GM18867 (cell line): Measurements from ENCODE around the gene SLC22A12.

ENCODE experiments used
- ATAC-seq: cut with Tn5 transposase; IDR thresholded peaks from one replicate; pipeline ENCODE4 v1.9.1; 2021; ENCODE audit warnings: mild to moderate bottlenecking, moderate library complexity; ENCODE audit not compliant: unreplicated experiment

SLC22A12 gene

DNA sequence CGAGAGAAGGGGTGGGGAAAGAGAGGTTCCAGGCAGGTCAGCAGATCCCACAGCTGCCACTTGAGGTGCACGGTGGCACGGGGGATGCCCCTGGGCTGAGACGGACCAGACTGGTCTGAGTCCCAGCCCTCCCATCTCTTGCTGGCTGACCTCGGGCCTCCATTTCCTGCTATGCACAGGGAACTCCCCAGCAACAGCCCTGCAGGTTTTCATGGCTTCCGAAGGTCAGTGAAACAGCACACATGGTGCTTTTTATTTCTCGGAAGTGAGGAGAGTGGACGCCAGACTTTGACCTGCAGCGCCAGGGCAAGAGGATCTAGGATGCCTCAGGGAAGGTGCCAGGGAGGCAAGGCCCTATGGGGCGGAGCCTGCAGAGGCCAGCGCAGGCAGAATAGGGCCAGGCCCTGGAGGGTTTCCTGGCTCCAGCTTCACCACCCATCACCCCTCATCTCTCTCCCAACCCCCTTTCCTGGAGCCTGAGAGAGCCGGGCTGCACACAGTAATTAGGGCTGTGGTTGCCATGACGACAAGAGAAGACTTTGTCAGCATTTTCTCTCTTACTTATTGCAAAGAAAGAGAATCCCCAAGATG lies 29.5 kb downstream of the SLC22A12 start:
- no peak for ATAC-seq

DNA sequence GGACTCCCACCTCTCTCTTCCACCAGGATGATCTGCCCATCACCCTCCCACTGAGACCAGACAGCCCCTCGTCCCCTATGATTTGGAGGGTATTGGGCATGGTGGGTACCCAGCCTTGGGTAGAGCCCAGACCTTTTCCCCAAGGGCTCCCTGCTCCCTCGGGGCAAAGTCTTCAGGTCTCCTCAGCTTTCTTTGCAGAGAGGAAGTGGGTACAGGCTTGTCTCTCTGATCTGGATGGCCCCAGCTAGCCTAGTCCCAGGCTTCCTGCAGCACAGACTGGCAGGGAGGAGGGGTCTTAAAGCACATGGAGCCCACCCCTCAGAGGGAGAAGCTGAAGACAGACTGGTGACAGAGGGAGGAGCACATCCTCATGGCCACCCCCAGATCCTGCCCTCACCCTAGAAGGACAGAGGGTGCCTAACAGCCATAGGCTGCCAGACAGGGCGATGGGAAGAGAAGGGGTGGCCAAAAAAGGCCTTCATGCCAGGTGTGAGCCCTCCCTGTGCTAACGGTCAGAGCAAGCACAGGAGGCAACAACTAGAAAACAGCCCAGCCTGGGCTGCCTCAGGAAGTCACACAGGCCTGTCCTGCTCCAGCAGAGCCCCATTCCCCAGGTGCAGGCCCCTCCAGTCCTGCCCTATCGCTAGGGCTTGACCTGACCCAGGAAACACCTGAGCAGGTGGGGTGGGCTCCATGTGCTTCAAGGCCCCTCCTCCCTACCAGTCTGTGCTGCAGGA lies 30.4 kb downstream of the SLC22A12 start:
- ATAC-seq = no peak

DNA sequence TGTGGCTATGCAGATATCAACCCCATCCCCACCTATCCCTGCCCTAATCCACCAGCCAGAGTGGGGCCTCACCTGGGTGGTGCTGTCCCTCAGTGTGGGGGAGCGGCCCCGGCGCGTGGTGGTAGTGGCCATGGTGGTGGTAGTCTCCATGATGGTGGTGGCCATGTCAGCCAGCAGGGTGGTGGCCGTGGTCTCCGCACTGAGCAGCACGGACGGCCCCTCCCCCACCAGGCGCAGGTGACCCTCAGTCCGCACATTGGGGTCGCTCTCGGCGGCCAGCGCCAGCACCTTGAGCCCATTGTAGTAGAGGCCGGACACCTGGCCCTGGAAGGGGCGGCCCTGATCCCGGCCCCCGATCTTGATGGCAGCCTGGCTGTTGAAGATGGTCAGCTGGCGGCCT lies 31.7 kb downstream of the SLC22A12 start:
- no peak for ATAC-seq

DNA sequence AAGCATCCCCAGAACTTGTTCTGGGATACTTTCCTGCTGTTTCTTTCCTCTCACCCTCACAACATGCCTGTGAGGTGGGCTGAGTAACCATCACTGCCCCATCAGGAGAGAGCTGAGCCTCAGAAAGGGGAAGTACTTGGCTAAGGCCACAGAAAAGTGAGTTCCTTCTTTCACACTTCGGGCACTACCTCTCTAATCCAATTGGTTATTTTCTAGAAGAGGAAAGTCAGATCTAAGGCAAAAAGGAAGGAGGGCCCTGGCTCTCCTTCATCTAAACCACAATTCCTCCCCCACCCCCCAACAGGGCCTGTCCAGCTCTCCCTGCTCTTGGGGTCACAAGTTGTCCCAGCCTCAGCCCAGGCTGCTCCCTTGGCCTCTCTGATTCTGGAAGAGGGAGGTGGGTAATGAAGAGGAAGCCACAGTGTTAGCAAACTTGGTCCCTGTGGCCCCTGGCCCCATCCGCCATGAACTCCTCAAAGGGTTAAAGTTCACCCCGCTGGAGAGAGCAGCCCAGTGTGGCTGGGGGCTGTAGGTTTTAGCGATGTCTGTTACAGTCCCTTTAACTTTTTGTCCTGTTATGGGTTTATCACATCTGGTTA lies 34.0 kb downstream of the SLC22A12 start:
- no peak for ATAC-seq

DNA sequence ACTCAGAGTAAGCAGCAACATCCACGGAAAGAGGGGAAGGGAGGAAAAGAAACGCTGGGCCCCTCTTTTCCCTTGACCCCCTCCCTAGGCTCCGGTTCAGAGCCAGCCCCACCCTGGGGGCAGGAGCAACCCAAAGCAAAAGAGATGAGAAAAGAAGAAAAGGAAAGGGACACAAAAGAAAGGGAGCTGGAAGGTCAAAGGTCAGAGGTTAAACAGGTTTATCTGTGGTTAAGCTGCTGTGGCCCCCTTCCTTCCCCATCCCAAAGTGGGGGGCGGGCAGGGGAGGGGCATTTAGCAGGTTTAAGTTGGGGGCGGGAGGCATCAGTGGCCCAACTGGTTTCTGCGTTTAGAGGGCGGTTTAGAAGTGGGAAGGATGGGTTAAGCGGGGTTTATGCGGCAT lies 35.6 kb downstream of the SLC22A12 start:
- no peak for ATAC-seq

DNA sequence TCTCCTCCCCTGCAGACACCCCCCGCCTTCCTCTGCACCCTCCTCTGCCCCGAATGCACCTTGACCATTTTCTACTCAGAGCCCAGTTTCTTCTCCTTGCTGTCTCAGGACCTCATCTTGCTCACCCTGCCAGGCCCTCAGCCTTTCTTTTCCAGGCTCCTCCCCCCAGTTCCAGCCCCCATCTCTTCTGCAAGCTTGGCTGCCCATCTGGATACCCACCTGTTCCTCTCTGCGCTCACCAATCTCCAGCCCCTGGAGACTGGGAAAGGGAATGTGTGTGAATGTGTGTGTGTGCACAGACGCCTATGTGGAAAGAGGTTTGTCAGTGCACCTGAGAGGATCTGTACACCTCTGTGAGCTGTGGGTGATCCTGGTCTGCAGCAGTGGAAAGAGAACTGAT lies 36.4 kb downstream of the SLC22A12 start:
- ATAC-seq = no peak

DNA sequence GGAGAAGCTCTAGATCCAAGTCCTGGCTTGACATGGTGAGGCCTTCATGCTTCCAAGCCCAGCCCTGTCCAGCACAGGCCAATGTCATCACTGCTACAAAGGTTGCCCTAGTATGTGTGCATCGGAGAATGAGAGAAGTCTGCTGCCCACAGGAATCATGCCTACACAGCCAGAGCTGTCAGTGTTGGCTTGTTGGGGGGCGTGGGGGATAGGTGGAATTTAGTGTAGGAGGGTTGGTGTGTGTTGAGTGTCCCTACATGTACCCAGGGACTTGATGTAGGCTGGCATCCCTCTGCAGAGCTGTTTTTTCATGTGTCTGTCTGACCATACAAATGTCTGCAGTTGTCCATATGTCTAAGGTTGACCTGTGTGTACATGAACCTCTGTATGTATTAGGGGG lies 37.6 kb downstream of the SLC22A12 start:
- no peak for ATAC-seq

DNA sequence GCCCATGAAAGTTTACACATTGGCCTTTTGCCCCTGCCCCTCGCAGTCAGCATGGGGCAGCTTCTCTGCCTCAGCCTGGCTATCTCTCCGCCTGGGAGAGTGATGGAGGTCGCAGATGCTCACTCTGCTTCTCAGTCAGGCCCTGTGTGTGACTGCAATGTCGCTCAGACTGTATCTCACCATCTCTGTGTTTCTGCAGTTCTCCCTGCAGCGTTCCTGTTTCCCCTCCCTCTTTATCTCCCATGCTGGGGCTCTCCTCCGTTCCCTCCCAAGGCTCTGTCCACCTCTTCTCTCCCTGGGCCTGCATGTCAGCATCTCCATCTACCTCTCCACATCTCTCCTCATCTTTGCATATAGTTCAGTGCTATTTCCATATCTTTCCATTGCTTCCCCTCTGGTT lies 38.1 kb downstream of the SLC22A12 start:
- ATAC-seq = no peak

DNA sequence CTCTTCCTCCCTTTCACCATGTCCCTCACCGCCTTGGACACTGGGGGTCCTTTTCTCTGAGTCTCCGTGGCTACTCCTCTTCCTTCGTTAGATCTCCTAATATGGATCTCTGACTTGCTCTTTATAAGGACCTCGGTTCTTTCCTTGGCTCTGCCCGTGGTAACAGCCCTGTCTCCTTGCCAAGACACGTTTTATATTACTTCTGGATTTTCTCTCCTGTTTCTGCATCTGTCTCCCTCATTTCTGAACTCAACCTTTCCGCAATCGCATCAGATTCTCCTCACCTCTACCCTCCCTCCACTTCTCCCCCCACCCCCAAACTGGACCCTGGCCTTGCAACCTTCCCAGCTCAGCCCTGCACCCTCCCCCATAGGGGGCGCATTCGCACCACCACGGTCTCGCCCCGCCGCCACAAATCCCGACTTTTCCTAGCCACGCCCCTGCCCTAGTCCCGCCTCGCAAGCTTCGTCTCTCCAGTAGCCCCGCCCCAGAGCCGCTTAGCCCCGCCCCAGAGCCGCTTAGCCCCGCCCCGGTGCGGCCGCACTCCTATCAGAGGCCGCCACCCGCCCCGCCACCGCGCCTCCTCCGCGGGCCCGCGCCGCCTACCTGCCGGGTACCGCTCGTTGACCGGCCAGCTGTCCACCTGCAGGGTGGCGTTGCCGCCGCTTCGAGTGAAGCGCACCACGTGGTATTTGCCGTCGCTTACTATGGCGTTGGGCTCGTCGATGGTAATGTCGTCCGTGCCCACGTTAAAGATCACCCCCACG lies 39.0 kb downstream of the SLC22A12 start:
- no peak for ATAC-seq

DNA sequence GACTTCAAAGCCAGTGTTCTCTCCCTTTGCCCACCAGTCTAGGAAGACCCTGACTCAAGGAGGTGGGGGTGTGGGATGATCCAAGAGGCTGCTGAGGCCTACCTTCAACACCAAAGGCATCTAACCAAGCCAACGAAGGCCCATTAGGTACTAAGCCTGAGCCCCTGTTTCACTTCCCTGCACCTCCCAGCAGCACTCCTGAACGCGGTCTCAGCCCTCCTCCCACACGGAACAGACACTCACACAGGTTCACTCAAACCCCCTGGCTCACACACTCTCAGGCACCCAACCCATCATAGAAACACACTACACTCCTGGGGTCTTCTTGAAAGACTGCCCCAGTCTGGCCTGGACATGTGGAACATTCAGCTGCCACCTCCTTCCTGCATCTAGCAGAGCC lies 40.7 kb downstream of the SLC22A12 start:
- no peak for ATAC-seq

DNA sequence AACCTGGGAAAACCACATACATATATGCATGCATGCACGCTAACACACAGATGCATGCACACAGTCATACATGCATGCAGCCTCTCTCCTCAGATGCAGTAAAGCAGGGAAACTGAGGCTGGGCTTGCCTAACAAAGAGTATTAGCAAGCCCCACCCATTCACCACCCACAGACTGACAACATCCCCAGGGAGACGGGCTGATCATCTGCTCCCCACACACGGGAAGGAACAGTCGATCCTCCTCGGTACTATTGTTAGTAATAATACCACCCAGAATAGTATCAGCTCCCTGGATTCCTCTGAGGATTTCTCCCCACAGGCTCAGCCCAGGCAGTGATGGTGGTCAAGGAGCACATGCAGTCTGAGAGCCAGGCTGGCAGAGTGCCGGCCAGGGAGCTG lies 41.2 kb downstream of the SLC22A12 start:
- no peak for ATAC-seq

DNA sequence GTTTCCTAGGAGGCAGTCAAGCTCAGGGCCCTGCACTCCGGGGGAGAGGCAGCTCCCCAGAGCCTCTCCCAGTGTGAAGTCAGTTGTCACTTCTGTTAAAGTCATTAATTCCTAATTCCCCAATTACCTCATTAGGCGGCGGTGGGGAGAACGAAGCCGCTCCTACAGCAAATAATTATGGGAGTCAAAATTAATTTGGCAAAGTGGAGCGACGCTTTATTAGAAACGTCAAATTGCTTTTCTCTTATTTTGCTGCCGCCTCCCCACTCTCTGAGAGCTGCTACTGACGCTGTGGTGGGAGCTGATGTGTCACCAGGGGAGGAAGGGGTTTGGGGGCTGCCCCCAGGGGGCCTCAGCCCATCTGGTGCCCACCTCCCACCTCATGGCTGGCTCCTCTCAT lies 41.6 kb downstream of the SLC22A12 start:
- ATAC-seq = no peak

DNA sequence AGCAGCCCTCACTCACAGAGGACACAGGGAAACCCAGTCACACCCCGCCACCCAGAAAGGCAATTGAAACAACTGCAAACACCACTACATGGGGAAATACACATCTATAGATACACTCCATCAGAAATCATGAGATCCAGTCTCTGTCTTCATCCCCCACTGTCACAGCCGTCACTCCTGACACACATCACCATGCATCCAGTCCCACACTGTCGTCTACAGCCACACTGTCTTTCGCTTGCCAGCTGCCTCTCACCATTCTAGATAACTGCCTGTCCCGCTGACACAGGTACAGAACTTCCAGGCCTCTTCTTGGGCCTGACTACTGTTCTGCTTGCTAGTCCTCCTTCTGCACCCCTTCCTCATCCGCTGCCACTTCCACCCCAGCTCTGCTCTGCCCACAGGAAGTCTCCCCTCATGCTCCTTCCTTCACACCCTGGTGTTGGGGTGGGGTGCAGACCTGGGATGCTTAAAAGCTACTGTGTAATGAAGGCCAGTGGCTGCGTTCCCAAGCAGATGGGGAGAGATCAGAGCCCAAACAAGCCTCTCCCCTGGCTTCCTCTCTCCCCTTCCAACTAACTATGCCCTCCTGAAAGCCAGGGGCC lies 42.6 kb downstream of the SLC22A12 start:
- no peak for ATAC-seq

DNA sequence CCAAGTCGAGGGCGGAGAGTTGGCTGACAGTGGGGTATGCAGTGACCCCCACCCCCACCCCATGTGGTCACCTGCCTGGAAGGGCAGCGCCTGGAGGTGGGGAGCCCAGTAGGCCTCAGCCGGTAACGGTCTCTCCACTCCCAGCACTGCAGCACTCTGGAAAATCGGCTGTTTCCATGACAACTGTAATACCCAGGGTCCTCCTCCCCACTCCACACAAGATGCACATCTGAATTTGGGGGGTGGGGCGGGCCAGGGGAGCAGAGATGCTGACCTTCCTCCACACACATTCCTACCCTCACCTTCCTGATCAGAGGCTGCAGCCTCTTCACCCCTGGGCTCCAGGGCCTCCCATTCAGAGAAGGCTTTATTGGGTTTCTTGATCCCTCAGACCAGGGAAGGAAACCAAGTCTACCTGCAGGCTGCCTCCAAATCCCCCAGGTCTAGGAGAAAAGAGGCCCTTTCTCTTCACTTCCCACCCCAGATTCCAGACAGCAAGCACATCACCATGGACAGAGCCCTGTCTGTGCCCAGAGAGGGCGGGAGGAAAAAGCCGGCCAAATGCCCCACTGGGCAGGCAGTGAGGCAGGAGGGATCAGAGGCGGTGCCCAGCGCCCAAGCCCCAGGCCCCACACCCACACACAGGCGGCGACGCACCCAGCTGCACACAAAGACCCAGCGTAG lies 46.5 kb downstream of the SLC22A12 start:
- ATAC-seq = no peak

DNA sequence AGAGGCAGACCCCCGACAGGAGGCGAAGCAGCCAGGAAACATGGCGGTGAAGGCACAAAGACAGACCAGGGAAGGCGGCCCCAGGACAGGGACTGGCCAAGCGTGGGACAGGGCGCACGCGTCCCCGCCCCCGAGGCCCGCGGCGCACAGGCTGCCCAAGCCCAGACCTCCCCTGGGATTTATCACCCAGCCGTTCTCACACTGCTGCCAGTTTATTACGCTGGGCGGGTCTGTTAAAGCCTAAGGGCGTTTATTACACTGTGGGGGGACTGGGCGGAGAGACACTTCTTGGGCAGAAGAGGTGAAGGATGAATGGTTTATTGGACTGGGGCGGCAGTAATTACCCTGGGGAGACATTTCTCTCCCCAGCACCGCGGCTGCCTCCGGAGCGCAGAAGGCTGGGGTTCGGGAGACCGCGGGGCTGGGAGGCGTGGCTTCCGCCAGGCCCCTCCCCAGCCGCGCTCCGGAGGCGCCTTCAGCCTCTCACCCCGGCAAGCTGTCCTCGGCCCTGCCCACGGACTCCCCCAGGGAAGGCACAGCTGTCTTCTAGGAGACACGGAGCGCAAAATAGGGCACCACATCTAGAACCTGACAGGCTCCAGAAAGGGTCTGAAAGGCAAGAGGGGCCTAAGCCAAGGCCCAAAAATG lies 47.1 kb downstream of the SLC22A12 start:
- ATAC-seq = no peak

DNA sequence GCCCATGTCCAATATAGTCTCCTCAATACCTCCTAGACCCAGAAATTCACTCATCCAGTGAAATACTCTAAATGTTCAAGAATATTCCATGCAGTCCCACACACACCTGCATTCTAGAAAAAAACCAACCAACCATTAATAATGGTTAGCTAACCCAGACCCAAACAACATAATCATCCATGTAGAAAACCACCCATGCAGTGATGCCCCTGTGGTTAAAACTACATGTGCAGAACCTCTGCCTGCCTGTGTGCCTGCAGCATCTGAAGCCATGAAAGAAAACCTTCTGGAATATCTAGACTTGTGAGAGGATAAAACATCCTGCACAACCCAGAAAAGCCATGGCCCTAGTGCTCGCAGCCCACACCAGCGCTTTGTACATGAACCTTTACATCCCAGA lies 47.8 kb downstream of the SLC22A12 start:
- no peak for ATAC-seq

DNA sequence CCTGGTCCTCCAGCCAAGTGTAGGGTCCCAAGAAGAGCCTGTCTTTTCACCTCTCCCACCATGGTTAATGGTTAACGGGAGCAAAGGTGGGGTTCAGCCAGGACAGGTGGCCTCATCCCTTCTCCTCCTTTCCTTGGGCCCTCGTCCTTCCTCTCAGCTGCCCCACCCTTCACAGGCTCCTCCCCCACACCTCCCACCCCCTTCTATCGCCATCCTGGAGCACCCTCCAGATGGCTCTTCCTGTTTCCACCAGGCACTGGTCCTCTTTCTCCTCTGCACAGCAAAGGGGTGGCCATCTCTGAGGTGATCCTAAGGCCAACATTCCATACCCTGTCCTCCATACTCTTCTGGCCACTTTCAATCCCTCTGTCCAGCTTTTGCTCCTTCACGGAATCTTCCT lies 48.9 kb downstream of the SLC22A12 start:
- ATAC-seq = no peak

DNA sequence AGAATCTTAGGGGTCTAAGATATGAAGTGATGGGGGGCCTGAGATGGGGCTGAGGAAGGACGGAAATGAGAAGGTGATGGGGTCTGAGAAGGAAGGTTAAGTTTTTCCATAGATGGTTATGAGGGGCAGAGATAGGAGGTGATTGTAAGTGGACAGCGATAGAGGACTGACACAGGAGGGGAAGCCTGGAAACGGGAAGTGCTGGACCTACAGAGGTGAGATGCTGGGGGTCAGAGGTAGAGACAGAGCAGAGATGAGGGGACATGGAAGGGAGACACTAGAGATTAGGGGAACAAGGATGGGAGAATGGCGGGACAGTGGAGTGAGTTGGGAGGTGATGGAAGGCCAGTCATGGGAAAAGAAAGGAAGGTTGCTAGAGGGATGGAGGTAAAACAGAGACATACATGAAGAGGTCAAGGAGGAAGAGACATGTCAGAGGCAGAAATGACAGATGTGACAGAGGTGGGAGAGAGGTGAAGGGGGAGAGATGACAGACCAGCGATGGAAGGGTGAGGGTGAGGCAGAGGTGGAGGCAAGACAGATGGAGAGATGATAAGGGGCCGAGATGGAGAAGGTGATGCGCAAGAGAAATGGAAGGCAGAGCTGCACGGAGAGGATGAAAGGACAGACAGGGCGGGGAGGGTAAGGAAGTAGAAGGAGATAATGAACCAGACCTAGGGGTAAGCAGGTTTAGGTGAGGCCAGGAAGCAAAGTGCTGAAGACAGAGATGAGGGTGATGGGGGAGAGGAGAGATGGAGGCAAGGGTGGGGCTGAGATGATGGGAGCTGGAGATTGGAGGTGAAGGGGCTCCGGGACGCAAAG lies 50.8 kb downstream of the SLC22A12 start:
- ATAC-seq = no peak

DNA sequence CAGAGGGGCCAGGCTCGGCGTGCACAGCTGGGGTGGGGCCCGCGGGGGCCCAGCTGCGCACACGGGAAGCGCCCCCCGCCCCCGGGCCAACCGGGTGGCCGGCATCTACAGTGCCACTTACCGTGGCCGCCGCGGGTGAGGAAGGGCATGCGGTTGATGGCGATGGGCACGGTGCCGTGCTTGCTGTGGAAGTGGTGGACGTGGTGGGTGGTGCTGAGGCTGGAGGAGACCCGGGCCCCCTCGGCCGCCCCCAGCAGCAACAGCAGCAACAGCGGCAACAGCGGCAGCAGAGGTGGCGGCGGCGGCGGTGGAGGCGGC lies 51.4 kb downstream of the SLC22A12 start:
- ATAC-seq = no peak

DNA sequence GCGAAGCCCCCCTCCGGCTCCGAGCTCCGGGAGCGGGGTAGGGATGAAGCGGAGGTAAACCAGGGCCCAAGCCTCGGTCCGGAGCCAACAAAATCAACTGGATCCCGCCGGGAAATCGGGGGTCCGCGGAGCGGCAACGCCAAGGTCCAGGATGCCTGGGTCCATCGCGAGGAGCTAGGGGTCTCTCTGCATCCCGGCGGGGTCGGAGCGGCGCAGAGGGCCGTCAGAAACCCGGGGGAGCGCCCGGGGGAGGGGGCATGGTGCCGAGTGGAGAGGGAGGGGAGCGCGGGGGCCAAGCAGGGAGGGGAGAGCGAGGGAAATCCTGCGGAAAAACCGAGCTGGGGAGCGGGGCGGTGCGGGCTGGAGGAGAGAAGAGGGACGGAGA lies 51.8 kb downstream of the SLC22A12 start:
- no peak for ATAC-seq
